Fibroblast of lung (primary cell): ENCODE measurements around the gene ADAM23.

Experiments
- EZH2 ChIP-seq: IDR thresholded peaks from 2 replicates; pipeline ENCODE4 v1.5.1; 2012; ENCODE audit warnings: low read length, control low read depth, mild to moderate bottlenecking; ENCODE audit errors: missing control alignments
- TF ChIP-seq, protein P1 (sequence below), 2 donors: IDR thresholded peaks in 1 of 2; conservative IDR thresholded peaks in 1 of 2; 1 replicate in 1 of 2; 2 replicates in 1 of 2; pipeline ENCODE4 v1.5.1; 2011 to 2012; ENCODE audit warnings: low read length in 2 of 2, control low read depth in 1 of 2, inconsistent platforms in 1 of 2, low read depth in 1 of 2, mild to moderate bottlenecking in 1 of 2

DNA sequence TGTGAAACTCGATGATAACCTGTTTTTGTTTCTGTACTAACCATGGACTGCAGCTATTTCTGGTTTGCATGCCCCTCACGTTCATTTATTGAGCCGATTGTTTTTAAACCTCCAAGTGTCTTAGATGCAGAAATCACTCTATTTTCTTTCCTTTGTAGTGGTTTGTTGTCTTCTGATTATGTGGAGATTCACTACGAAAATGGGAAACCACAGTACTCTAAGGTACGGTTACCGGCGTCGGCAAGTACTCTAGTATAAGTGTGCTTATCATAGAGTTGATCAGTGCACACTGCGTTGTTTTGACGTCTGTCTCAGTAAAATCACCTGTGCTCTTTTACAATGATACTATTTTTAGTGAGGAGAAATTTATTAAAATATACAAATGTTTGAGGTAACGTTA lies 87.4 kb downstream of the ADAM23 start:
- TF ChIP-seq, protein P1, sequence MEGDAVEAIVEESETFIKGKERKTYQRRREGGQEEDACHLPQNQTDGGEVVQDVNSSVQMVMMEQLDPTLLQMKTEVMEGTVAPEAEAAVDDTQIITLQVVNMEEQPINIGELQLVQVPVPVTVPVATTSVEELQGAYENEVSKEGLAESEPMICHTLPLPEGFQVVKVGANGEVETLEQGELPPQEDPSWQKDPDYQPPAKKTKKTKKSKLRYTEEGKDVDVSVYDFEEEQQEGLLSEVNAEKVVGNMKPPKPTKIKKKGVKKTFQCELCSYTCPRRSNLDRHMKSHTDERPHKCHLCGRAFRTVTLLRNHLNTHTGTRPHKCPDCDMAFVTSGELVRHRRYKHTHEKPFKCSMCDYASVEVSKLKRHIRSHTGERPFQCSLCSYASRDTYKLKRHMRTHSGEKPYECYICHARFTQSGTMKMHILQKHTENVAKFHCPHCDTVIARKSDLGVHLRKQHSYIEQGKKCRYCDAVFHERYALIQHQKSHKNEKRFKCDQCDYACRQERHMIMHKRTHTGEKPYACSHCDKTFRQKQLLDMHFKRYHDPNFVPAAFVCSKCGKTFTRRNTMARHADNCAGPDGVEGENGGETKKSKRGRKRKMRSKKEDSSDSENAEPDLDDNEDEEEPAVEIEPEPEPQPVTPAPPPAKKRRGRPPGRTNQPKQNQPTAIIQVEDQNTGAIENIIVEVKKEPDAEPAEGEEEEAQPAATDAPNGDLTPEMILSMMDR (conservative IDR thresholded peaks at IDR 0.05 in 1 of 2, IDR thresholded peaks at IDR 0.05 in 1 of 2; ENCODE audit: low read depth in 1 of 2, low read length in 2 of 2) = no peak
- no peak for TF ChIP-seq EZH2
